ENCODE results near the gene PYGM. TPM values are rescaled to one million over a fixed set of nuclear protein-coding genes. Genes with fewer than 3 reads are reported as not detected.
A peak's percentile ranks its signal among the peaks of the same experiment; 100 is the strongest.

PYGM gene
- total RNA-seq, 1 donor from 2014 or later = 4.8 TPM

DNA sequence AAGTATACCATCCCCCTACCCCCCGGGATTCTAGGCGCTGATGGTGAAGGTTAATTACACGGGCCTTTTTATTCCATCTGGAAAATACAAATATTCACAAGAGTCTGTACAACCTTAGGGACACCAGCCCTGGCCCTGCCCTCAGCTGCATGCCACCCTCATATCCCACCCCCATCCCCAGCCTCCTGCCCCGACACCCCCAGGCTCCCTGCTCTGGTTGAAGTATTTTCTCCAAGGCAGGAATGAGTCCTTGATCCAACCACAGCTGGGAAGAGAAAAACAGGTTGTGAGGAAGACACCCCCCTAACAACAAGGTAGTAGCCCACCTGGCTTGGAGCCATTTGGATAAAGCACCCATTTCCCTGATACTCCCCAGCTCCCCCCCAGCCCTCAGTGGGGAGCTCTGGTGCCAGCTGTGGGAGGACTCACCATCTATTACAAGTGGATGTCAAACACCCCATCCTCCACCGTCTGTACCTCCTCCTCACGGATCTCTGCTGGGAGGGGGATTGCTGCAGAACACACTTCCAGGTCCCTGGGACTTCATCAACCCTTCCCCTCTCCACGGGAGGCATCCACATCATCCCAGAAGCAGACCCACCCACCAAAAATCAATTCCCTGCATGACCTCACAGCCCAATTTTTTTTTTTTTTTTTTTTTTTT is 32.8 kb downstream of the PYGM start:
- Mint-ChIP-seq H3K27ac (peak overlapping the region; percentile 53), H3K27me3 (peaks cover 5% of the 10 kb centered on the region), H3K36me3 (ENCODE audit: low read depth) (peaks cover 47% of the 10 kb centered on the region), H3K9me3 (no peaks in the 10 kb centered on the region), H3K4me1 (peaks cover 23% of the 10 kb centered on the region), H3K4me3 (no peak overlapping the region)
- CTCF ChIA-PET = interaction anchor here (1.4 kb wide), 1 partner anchor 38 kb away, joined by 3 read pairs; no protein-coding TSS in a partner anchor
- DNase-seq (no peak), ATAC-seq (ENCODE audit: low read depth) (no peak)
- POLR2A ChIA-PET = interaction anchor here (0.6 to 1.2 kb wide), 4 partner anchors 13 to 1055 kb away, joined by 3 to 9 read pairs (median 4); no protein-coding TSS in a partner anchor
- TF ChIP-seq CTCF (IDR thresholded peaks at IDR 0.05) = no peak
- intact Hi-C loops (cut with micrococcal nuclease) = no loop called here

GRCh38 chr11:64726211-64726641 is 33.5 kb downstream of the PYGM start:
- H3K36me3 Mint-ChIP-seq (ENCODE audit: low read depth) = peaks cover 40% of the 10 kb centered on the region
- ChIA-PET POLR2A (interaction anchor here (1.2 kb wide), 1 partner anchor 17 kb away, joined by 3 read pairs; no protein-coding TSS in a partner anchor), CTCF (interaction anchor here (1.4 kb wide), 1 partner anchor 37 kb away, joined by 3 read pairs; no protein-coding TSS in a partner anchor)
- ATAC-seq (ENCODE audit: low read depth) = no peak
- H3K9me3 Mint-ChIP-seq = no peaks in the 10 kb centered on the region
- no peak for DNase-seq
- H3K27me3 Mint-ChIP-seq = peaks cover 9% of the 10 kb centered on the region
- no peak overlapping the region for H3K27ac Mint-ChIP-seq
- intact Hi-C loops (cut with micrococcal nuclease) = no loop called here
- no peak overlapping the region for H3K4me3 Mint-ChIP-seq
- peaks cover 22% of the 10 kb centered on the region for H3K4me1 Mint-ChIP-seq
- TF ChIP-seq CTCF (IDR thresholded peaks at IDR 0.05) = no peak

GRCh38 chr11:64724863-64725532 is 34.8 kb downstream of the PYGM start:
- intact Hi-C loops (cut with micrococcal nuclease) = no loop called here
- ATAC-seq (ENCODE audit: low read depth) (no peak), DNase-seq (no peak)
- CTCF ChIA-PET = interaction anchor here (1.4 kb wide), 1 partner anchor 36 kb away, joined by 6 read pairs; no protein-coding TSS in a partner anchor
- H3K4me1 Mint-ChIP-seq = peaks cover 22% of the 10 kb centered on the region
- peaks cover 30% of the 10 kb centered on the region for H3K36me3 Mint-ChIP-seq (ENCODE audit: low read depth)
- no peak overlapping the region for H3K27ac Mint-ChIP-seq
- H3K4me3 Mint-ChIP-seq = no peak overlapping the region
- POLR2A ChIA-PET = interaction anchor here (0.6 to 1.0 kb wide), 3 partner anchors 20 to 360 kb away, joined by 3 to 4 read pairs (median 4); no protein-coding TSS in a partner anchor
- peaks cover 20% of the 10 kb centered on the region for H3K27me3 Mint-ChIP-seq
- H3K9me3 Mint-ChIP-seq = no peaks in the 10 kb centered on the region
- TF ChIP-seq CTCF (IDR thresholded peaks at IDR 0.05) = no peak

GRCh38 chr11:64723907-64724862 is 35.6 kb downstream of the PYGM start:
- Mint-ChIP-seq H3K27me3 (peaks cover 24% of the 10 kb centered on the region), H3K36me3 (ENCODE audit: low read depth) (peaks cover 26% of the 10 kb centered on the region), H3K27ac (peak overlapping the region; percentile 76), H3K4me3 (peak overlapping the region; percentile 81), H3K4me1 (peaks cover 22% of the 10 kb centered on the region), H3K9me3 (no peaks in the 10 kb centered on the region)
- POLR2A ChIA-PET = no interaction called here
- ATAC-seq (ENCODE audit: low read depth) = peak; percentile 59
- TF ChIP-seq CTCF (IDR thresholded peaks at IDR 0.05) = no peak
- DNase-seq = no peak
- intact Hi-C loops (cut with micrococcal nuclease) = loop anchor here (1.0 to 2.0 kb wide), 6 partner anchors 19 to 419 kb away; partner anchors contain the start of genes ESRRA and PRDX5
- CTCF ChIA-PET = interaction anchor here (1.0 to 1.4 kb wide), 2 partner anchors 36 to 407 kb away, joined by 3 to 6 read pairs; partner anchors contain the start of genes PRDX5 and TRMT112

Data from activated B cell treated with CpG ODN at 0.5 μM for 24 hours (primary cell).